ENCODE data around the gene PRKAG2.
"Not testable (repeated sequence)": the region's sequence is repeated elsewhere in the genome, so short reads cannot be mapped to it uniquely, and the experiment has no call there.

PRKAG2 gene

DNA sequence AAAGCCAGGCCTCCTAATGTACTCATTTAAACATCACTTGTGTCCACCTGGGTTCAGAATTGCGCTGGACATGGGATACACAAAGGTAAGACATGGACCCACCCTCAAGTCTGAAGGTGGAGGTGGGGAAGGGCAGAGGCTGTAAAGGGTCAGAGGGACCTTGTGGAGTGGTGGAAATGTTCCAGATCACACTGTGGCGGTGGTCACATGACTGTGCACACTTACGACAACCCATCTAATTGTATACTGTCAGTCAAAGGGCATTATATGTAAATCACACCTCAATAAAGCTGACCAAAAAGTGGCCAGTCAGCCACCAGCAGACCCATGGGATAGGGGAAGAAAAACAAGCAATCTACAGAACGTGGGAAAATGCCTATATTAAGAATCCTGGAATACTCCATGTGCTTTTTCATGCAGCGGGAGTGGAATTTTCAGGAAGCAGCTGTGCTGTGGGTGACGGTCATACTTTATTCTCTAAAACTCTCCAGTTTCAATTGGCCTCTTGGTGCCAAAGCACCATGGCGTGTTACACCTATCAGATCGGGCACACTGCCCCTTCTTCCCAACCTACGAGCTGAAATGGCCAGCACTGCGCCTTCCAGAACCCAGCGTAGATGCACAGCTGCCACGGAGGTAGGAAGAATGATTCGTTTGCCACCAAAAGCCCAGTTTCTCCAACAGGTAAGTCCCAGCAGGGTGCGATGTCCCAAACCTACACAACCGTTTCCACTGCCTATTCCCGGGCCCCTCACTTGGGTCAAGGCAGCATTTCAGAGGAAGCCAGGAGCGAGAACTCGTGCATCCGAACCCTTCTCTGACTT is 69.8 kb downstream of the PRKAG2 start:
- no peaks in the 10 kb centered on the region for H3K36me3 Mint-ChIP-seq (ENCODE audit: low read depth)
- no peaks in the 10 kb centered on the region for H3K4me1 Mint-ChIP-seq (ENCODE audit: low read depth)
- DNase-seq (ENCODE audit: low spot score): no peak
- no peaks in the 10 kb centered on the region for H3K27me3 Mint-ChIP-seq (ENCODE audit: low read depth)
- no peaks in the 10 kb centered on the region for H3K9me3 Mint-ChIP-seq
- H3K27ac Mint-ChIP-seq: no peak overlapping the region
- no peak overlapping the region for H3K4me3 Mint-ChIP-seq

DNA sequence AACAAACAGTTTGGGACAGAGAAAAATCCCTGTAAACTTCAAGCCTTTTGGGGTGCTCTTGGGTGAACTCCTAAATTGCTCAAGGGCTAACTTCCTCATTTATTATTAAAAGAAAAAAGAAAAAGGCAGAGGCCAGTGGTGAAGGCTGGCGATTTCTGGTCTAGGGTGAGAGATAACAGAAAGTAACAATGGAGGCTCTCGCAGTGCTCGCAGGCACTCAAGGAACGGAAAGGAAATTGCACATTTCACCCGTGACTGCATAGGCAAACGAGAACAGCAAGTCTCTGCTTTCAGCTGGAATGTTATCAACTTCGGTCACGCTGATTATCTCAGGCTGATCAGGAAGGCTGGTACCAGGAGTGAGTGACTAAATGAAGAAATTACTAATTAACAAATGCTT is 70.7 kb downstream of the PRKAG2 start:
- no peak for DNase-seq (ENCODE audit: low spot score)
- no peaks in the 10 kb centered on the region for H3K4me1 Mint-ChIP-seq (ENCODE audit: low read depth)
- H3K27ac Mint-ChIP-seq: no peak overlapping the region
- no peaks in the 10 kb centered on the region for H3K9me3 Mint-ChIP-seq
- no peaks in the 10 kb centered on the region for H3K27me3 Mint-ChIP-seq (ENCODE audit: low read depth)
- H3K36me3 Mint-ChIP-seq (ENCODE audit: low read depth): no peaks in the 10 kb centered on the region
- no peak overlapping the region for H3K4me3 Mint-ChIP-seq

- Mint-ChIP-seq H3K4me3 (no peak overlapping the region), H3K9me3 (no peaks in the 10 kb centered on the region), H3K4me1 (ENCODE audit: low read depth) (no peaks in the 10 kb centered on the region)
These were observed 71.7 kb downstream of the PRKAG2 start for GRCh38 chr7:151805191-151805590.

GRCh38 chr7:151804756-151805155 is 72.2 kb downstream of the PRKAG2 start:
- H3K4me3 Mint-ChIP-seq: no peak overlapping the region
- H3K27ac Mint-ChIP-seq: no peak overlapping the region
- no peaks in the 10 kb centered on the region for H3K36me3 Mint-ChIP-seq (ENCODE audit: low read depth)
- H3K27me3 Mint-ChIP-seq (ENCODE audit: low read depth): no peaks in the 10 kb centered on the region
- DNase-seq (ENCODE audit: low spot score): no peak
- no peaks in the 10 kb centered on the region for H3K9me3 Mint-ChIP-seq
- no peaks in the 10 kb centered on the region for H3K4me1 Mint-ChIP-seq (ENCODE audit: low read depth)

More at GRCh38 chr7:151805191-151805590, 71.7 kb downstream of the PRKAG2 start:
- Mint-ChIP-seq H3K27me3 (ENCODE audit: low read depth) (no peaks in the 10 kb centered on the region), H3K27ac (no peak overlapping the region), H3K36me3 (ENCODE audit: low read depth) (no peaks in the 10 kb centered on the region)
- DNase-seq (ENCODE audit: low spot score): no peak

DNA sequence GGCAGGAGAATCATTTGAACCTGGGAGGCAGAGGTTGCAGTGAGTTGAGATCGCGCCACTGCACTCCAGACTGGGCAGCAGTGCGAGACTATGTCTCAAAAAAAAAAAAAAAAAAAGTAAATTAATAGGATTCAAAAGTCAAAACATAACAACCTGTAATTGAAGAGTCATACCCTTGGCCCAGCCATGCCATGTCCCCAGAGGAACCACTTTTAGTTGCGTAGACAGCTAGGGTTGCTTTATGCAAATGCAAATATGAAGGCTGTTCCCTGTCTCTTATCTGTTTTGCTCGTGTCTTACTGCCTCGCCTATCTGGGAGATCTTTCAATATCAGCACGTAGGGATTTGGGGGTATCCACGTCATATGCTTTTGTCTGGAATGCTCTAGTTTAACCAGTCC is 73.1 kb downstream of the PRKAG2 start:
- Mint-ChIP-seq H3K27ac (no peak overlapping the region), H3K4me3 (no peak overlapping the region)

DNA sequence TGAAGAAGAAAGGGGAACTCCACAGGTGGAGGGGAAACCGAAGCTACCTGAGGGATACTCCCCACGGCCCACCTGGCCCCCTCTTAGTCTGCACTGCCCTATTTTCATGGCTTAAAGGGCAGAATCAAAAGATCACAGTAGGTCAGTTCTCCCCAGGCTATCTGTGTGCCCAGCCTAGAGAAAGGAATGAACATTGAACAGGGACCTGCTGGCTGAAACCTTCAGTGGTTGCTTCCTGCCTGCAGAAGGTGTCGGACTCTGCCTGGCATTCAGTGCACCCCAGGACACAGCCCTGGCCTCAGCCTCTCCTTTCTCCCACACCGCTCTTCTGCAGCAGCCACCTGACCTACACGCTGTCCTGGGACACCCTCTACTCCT is 74.5 kb downstream of the PRKAG2 start:
- Mint-ChIP-seq H3K9me3 (no peaks in the 10 kb centered on the region), H3K36me3 (ENCODE audit: low read depth) (no peaks in the 10 kb centered on the region), H3K27ac (no peak overlapping the region), H3K4me1 (ENCODE audit: low read depth) (no peaks in the 10 kb centered on the region), H3K27me3 (ENCODE audit: low read depth) (no peaks in the 10 kb centered on the region), H3K4me3 (no peak overlapping the region)
- DNase-seq (ENCODE audit: low spot score): no peak

More for the DNA sequence above, 73.1 kb downstream of the PRKAG2 start:
- no peaks in the 10 kb centered on the region for H3K36me3 Mint-ChIP-seq (ENCODE audit: low read depth)
- H3K27me3 Mint-ChIP-seq (ENCODE audit: low read depth): no peaks in the 10 kb centered on the region
- DNase-seq (ENCODE audit: low spot score): no peak
- no peaks in the 10 kb centered on the region for H3K4me1 Mint-ChIP-seq (ENCODE audit: low read depth)
- H3K9me3 Mint-ChIP-seq: no peaks in the 10 kb centered on the region

- no peaks in the 10 kb centered on the region for H3K9me3 Mint-ChIP-seq
- H3K27ac Mint-ChIP-seq: no peak overlapping the region
- no peaks in the 10 kb centered on the region for H3K4me1 Mint-ChIP-seq (ENCODE audit: low read depth)
These were observed 75.0 kb downstream of the PRKAG2 start for GRCh38 chr7:151801782-151802468.

GRCh38 chr7:151801291-151801690 is 75.6 kb downstream of the PRKAG2 start:
- no peaks in the 10 kb centered on the region for H3K4me1 Mint-ChIP-seq (ENCODE audit: low read depth)
- no peaks in the 10 kb centered on the region for H3K9me3 Mint-ChIP-seq
- no peak for DNase-seq (ENCODE audit: low spot score)
- H3K4me3 Mint-ChIP-seq: no peak overlapping the region
- no peaks in the 10 kb centered on the region for H3K36me3 Mint-ChIP-seq (ENCODE audit: low read depth)
- H3K27me3 Mint-ChIP-seq (ENCODE audit: low read depth): no peaks in the 10 kb centered on the region
- no peak overlapping the region for H3K27ac Mint-ChIP-seq

More at GRCh38 chr7:151801782-151802468, 75.0 kb downstream of the PRKAG2 start:
- H3K4me3 Mint-ChIP-seq: no peak overlapping the region
- no peaks in the 10 kb centered on the region for H3K36me3 Mint-ChIP-seq (ENCODE audit: low read depth)
- no peak for DNase-seq (ENCODE audit: low spot score)
- H3K27me3 Mint-ChIP-seq (ENCODE audit: low read depth): no peaks in the 10 kb centered on the region

GRCh38 chr7:151800861-151801260 is 76.1 kb downstream of the PRKAG2 start:
- H3K9me3 Mint-ChIP-seq: no peaks in the 10 kb centered on the region
- no peaks in the 10 kb centered on the region for H3K4me1 Mint-ChIP-seq (ENCODE audit: low read depth)
- DNase-seq (ENCODE audit: low spot score): no peak
- no peaks in the 10 kb centered on the region for H3K27me3 Mint-ChIP-seq (ENCODE audit: low read depth)
- no peaks in the 10 kb centered on the region for H3K36me3 Mint-ChIP-seq (ENCODE audit: low read depth)
- H3K4me3 Mint-ChIP-seq: no peak overlapping the region
- no peak overlapping the region for H3K27ac Mint-ChIP-seq

DNA sequence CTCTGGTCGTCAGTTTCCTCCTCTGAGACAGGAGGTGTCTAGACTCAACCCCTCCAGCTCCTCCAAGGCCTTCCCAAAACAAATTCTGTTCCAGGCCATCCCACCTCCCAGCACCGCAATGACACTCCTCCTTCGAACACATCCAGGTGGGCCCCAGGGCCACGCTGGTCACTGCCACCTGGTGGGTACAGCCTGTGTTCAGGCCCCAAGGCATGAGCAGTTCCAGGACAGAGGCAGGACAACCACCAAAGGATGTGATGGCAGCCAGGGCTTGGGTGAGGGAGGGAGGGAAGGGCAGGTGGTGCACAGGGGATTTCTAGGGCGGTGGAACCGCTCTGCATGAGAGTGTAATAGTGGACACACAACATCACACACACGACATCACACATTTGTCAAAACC is 76.5 kb downstream of the PRKAG2 start:
- Mint-ChIP-seq H3K27ac (no peak overlapping the region), H3K9me3 (no peaks in the 10 kb centered on the region), H3K4me1 (ENCODE audit: low read depth) (no peaks in the 10 kb centered on the region), H3K27me3 (ENCODE audit: low read depth) (no peaks in the 10 kb centered on the region), H3K36me3 (ENCODE audit: low read depth) (no peaks in the 10 kb centered on the region), H3K4me3 (no peak overlapping the region)
- DNase-seq (ENCODE audit: low spot score): no peak

DNA sequence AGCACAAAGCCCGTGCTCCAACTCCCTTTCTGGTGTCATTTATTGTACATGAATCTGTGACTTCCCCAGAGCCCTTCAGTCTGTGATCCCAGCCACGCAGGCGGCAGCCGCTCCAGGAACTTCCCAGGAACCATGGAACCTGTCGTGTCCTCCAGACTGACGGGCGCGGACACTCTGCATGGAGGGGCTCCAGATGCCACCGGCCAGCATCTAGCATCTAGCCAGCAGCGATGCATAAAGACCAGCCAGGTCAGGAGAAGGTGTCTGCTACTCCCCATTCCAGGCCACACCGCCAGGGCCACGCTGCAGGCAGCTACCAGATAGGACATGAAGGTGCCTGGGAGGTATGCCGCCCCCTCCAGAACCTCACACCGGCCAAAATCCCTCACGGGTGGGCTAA is 77.4 kb downstream of the PRKAG2 start:
- H3K4me3 Mint-ChIP-seq: no peak overlapping the region
- no peaks in the 10 kb centered on the region for H3K27me3 Mint-ChIP-seq (ENCODE audit: low read depth)
- no peaks in the 10 kb centered on the region for H3K36me3 Mint-ChIP-seq (ENCODE audit: low read depth)
- H3K27ac Mint-ChIP-seq: no peak overlapping the region
- H3K4me1 Mint-ChIP-seq (ENCODE audit: low read depth): no peaks in the 10 kb centered on the region
- no peaks in the 10 kb centered on the region for H3K9me3 Mint-ChIP-seq
- DNase-seq (ENCODE audit: low spot score): no peak

- no peaks in the 10 kb centered on the region for H3K36me3 Mint-ChIP-seq (ENCODE audit: low read depth)
- no peak overlapping the region for H3K27ac Mint-ChIP-seq
- H3K4me3 Mint-ChIP-seq: no peak overlapping the region
- no peaks in the 10 kb centered on the region for H3K9me3 Mint-ChIP-seq
- DNase-seq (ENCODE audit: low spot score): no peak
- H3K4me1 Mint-ChIP-seq (ENCODE audit: low read depth): no peaks in the 10 kb centered on the region
- H3K27me3 Mint-ChIP-seq (ENCODE audit: low read depth): no peaks in the 10 kb centered on the region
These were observed 78.0 kb downstream of the PRKAG2 start for GRCh38 chr7:151798851-151799448.

DNA sequence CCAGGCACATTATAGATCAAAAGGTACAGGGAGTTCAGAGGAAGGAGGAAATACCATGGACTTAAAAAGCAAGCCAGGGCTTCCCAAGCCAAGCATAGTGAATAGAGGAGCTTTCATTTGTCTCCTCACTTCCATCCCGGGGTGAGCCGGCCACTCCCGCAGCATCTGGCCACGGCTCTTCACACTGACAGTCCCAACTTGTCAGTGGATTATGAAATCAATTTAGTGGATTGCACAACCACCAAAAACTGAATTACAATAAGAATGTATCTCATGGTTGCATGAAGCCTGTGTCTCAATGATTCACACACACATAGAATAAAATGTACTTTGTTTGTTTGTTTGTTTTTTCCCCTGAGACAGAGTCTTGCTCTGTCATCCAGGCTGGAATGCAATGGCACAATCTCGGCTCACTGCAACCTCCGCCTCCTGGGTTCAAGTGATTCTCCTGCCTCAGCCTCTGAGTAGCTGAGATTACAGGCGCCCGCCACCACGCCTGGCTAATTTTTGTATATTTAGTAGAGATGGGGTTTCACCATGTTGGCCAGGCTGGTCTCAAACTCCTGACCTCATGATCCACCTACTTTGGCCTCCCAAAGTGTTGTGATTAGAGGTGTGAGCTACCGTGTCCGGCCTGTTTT is 79.1 kb downstream of the PRKAG2 start:
- DNase-seq (ENCODE audit: low spot score); H3K27me3 Mint-ChIP-seq (ENCODE audit: low read depth); H3K4me1 Mint-ChIP-seq (ENCODE audit: low read depth); H3K27ac Mint-ChIP-seq; H3K36me3 Mint-ChIP-seq (ENCODE audit: low read depth); H3K4me3 Mint-ChIP-seq; H3K9me3 Mint-ChIP-seq: not testable (repeated sequence)

All from T-helper 2 cell treated with Interferon-gamma antibody and Interleukin-4, amounts not matched to agents 5 μg/mL and 100 μg/mL, for 36 hours (primary cell).